ENCODE results near the gene SPATA31C1. TPM values are rescaled to one million over a fixed set of nuclear protein-coding genes. Genes with fewer than 3 reads are reported as not detected.

The SPATA31C1 gene
- total and polyA plus RNA-seq, 2 experiments from 2014 or later, result not detected

GRCh38 chr9:87884578-87885459 lies 32.9 kb upstream of the SPATA31C1 start:
- TF ChIP-seq EZH2 (IDR thresholded peaks at IDR 0.05; ENCODE audit: insufficient read depth, poor library complexity, severe bottlenecking), result no peak
- no peak for TF ChIP-seq EZH2phosphoT487 (IDR thresholded peaks at IDR 0.05; ENCODE audit: insufficient read depth, low read depth)
- H3K27me3 ChIP-seq (replicated peaks; ENCODE audit: insufficient read depth), result no peaks in the 10 kb centered on the region
- peaks cover 5% of the 10 kb centered on the region; the same call in 1 of the 2 replicates for H3K4me1 ChIP-seq (ENCODE audit: insufficient read depth)
- no peaks in the 10 kb centered on the region for H3K36me3 ChIP-seq (ENCODE audit: low read depth)
- H3K9ac ChIP-seq, result no peak overlapping the region
- H3K27ac ChIP-seq, result no peak overlapping the region
- H4K20me1 ChIP-seq (ENCODE audit: insufficient read depth), result no peaks in the 10 kb centered on the region
- 0 out of 2 replicates have a peak, but pooled peaks cover 4% of the 10 kb centered on the region for H3F3A ChIP-seq (ENCODE audit: insufficient read depth)
- no peak overlapping the region for H2AFZ ChIP-seq
- H3K4me3 ChIP-seq, result no peak overlapping the region
- no peak overlapping the region for H3K4me2 ChIP-seq (ENCODE audit: unreplicated experiment)
- 91% methylated on average over 16 to 17 of the region's 17 CpGs for WGBS, 2 experiments (ENCODE audit: low coverage in 1 of 2, low lambda C conversion rate in 2 of 2, missing lambda C conversion rate in 2 of 2)
- in situ Hi-C loops (cut with MboI), result no loop called here
- H3K79me2 ChIP-seq (ENCODE audit: insufficient read depth), result no peaks in the 10 kb centered on the region
- no peaks in the 10 kb centered on the region for H3K9me3 ChIP-seq (ENCODE audit: low read depth)
- H3K9me2 ChIP-seq (ENCODE audit: insufficient read depth), result no peaks in the 10 kb centered on the region
- DNase-seq, result no peak

DNA sequence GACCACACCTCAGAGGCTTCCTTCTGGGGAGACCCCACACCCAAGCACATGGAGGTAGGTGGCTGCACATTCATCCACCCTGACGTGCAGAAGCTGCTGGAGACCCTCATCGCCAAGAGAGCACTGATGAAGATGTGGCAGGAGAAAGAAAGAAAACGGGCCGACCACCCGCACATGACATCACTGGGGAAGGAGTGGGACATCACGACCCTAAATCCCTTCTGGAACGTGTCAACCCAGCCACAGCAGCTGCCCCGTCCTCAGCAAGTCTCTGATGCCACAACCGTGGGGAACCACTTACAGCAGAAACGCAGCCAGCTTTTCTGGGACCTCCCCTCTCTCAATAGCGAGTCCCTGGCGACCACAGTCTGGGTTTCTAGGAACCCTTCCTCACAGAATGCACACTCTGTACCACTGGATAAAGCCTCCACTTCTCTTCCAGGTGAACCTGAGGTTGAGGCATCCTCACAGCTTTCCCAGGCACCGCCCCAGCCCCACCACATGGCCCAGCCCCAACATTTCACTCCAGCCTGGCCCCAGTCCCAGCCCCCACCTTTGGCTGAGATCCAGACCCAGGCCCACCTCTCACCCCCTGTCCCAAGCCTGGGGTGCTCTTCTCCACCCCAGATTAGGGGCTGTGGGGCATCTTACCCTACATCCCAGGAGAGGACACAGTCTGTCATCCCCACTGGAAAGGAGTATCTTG lies 32.1 kb upstream of the SPATA31C1 start:
- WGBS, 2 experiments (ENCODE audit: low coverage in 1 of 2, low lambda C conversion rate in 2 of 2, missing lambda C conversion rate in 2 of 2), result 80 to 86% methylated on average over 13 of the region's 13 CpGs
- H3K9me2 ChIP-seq (ENCODE audit: insufficient read depth), result no peaks in the 10 kb centered on the region
- no peak overlapping the region for H3K4me2 ChIP-seq (ENCODE audit: unreplicated experiment)
- no peaks in the 10 kb centered on the region for H3K79me2 ChIP-seq (ENCODE audit: insufficient read depth)
- in situ Hi-C loops (cut with MboI), result no loop called here
- TF ChIP-seq EZH2 (IDR thresholded peaks at IDR 0.05; ENCODE audit: insufficient read depth, poor library complexity, severe bottlenecking), result no peak
- TF ChIP-seq EZH2phosphoT487 (IDR thresholded peaks at IDR 0.05; ENCODE audit: insufficient read depth, low read depth), result no peak
- no peaks in the 10 kb centered on the region for H3F3A ChIP-seq (ENCODE audit: insufficient read depth)
- H4K20me1 ChIP-seq (ENCODE audit: insufficient read depth), result no peaks in the 10 kb centered on the region
- no peak for DNase-seq
- H3K9ac ChIP-seq, result no peak overlapping the region
- H3K9me3 ChIP-seq (ENCODE audit: low read depth), result no peaks in the 10 kb centered on the region
- no peaks in the 10 kb centered on the region for H3K27me3 ChIP-seq (replicated peaks; ENCODE audit: insufficient read depth)
- no peaks in the 10 kb centered on the region for H3K36me3 ChIP-seq (ENCODE audit: low read depth)
- H3K27ac ChIP-seq, result no peak overlapping the region
- H2AFZ ChIP-seq, result no peak overlapping the region
- no peaks in the 10 kb centered on the region for H3K4me1 ChIP-seq (ENCODE audit: insufficient read depth)
- no peak overlapping the region for H3K4me3 ChIP-seq

DNA sequence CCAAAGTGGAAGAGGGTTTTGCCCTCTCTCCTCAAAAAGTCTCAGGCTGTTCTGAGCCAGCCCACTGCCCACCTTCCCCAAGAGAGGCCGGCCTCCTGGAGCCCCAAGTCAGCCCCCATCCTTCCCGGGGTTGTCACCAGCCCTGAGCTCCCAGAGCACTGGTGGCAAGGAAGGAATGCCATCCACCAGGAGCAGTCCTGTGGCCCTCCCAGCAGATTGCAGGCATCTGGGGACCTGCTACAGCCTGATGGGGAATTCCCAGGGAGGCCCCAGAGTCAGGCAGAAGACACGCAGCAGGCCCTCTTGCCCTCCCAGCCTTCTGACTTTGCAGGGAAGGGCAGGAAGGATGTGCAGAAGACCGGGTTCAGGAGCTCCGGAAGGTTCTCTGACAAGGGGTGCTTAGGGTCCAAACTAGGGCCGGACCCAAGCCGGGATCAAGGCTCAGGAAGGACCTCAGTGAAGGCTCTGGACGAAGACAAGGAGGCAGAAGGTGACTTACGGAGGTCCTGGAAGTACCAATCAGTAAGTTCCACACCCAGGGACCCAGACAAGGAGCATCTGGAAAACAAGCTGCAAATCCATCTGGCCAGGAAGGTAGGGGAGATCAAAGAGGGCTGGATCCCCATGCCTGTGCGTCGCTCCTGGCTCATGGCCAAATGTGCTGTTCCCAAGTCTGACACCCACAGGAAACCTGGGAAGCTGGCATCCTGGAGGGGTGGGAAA lies 31.4 kb upstream of the SPATA31C1 start:
- H3K27ac ChIP-seq, result no peak overlapping the region
- H4K20me1 ChIP-seq (ENCODE audit: insufficient read depth), result no peaks in the 10 kb centered on the region
- no peaks in the 10 kb centered on the region for H3F3A ChIP-seq (ENCODE audit: insufficient read depth)
- H3K36me3 ChIP-seq (ENCODE audit: low read depth), result no peaks in the 10 kb centered on the region
- H3K4me2 ChIP-seq (ENCODE audit: unreplicated experiment), result no peak overlapping the region
- in situ Hi-C loops (cut with MboI), result no loop called here
- no peak for DNase-seq
- H3K9me2 ChIP-seq (ENCODE audit: insufficient read depth), result no peaks in the 10 kb centered on the region
- 0 out of 2 replicates have a peak, but pooled peaks cover under 1% of the 10 kb centered on the region for H3K4me1 ChIP-seq (ENCODE audit: insufficient read depth)
- no peaks in the 10 kb centered on the region for H3K9me3 ChIP-seq (ENCODE audit: low read depth)
- no peak overlapping the region for H3K9ac ChIP-seq
- no peak overlapping the region for H2AFZ ChIP-seq
- no peaks in the 10 kb centered on the region for H3K27me3 ChIP-seq (replicated peaks; ENCODE audit: insufficient read depth)
- no peaks in the 10 kb centered on the region for H3K79me2 ChIP-seq (ENCODE audit: insufficient read depth)
- TF ChIP-seq EZH2 (IDR thresholded peaks at IDR 0.05; ENCODE audit: insufficient read depth, poor library complexity, severe bottlenecking) (no peak), EZH2phosphoT487 (IDR thresholded peaks at IDR 0.05; ENCODE audit: insufficient read depth, low read depth) (no peak)
- WGBS, 2 experiments (ENCODE audit: low coverage in 1 of 2, low lambda C conversion rate in 2 of 2, missing lambda C conversion rate in 2 of 2), result 60 to 68% methylated on average over 10 of the region's 11 CpGs
- no peak overlapping the region for H3K4me3 ChIP-seq

DNA sequence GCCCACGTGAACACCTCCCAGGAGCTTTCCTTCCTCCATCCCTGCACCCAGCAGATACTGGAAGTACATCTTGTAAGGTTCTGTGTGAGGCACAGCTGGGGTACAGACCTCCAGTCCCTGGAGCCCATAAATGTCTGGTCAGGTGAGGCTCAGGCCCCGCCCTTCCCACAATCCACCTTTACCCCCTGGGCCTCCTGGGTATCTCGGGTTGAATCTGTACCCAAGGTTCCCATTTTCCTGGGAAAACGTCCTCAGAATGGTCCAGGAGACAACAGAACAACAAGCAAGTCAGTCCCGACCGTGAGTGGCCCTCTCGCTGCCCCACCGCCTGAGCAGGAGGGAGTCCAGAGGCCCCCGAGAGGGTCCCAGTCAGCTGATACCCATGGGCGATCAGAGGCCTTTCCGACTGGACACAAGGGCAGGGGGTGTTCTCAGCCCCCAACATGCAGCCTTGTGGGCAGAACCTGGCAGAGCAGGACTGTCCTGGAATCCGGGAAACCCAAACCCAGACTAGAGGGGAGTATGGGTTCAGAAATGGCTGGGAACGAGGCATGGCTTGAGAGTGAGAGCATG lies 30.7 kb upstream of the SPATA31C1 start:
- TF ChIP-seq EZH2phosphoT487 (IDR thresholded peaks at IDR 0.05; ENCODE audit: insufficient read depth, low read depth) (no peak), EZH2 (IDR thresholded peaks at IDR 0.05; ENCODE audit: insufficient read depth, poor library complexity, severe bottlenecking) (no peak)
- in situ Hi-C loops (cut with MboI), result no loop called here
- no peaks in the 10 kb centered on the region for H3K27me3 ChIP-seq (replicated peaks; ENCODE audit: insufficient read depth)

More for the DNA sequence above, 30.7 kb upstream of the SPATA31C1 start:
- H3K9me2 ChIP-seq (ENCODE audit: insufficient read depth), result no peaks in the 10 kb centered on the region
- no peak overlapping the region for H3K4me2 ChIP-seq (ENCODE audit: unreplicated experiment)
- no peaks in the 10 kb centered on the region for H3K9me3 ChIP-seq (ENCODE audit: low read depth)
- H3K9ac ChIP-seq, result no peak overlapping the region
- 72 to 78% methylated on average over 10 to 13 of the region's 13 CpGs for WGBS, 2 experiments (ENCODE audit: low coverage in 1 of 2, low lambda C conversion rate in 2 of 2, missing lambda C conversion rate in 2 of 2)
- H3K36me3 ChIP-seq (ENCODE audit: low read depth), result no peaks in the 10 kb centered on the region
- H2AFZ ChIP-seq, result no peak overlapping the region
- H3F3A ChIP-seq (ENCODE audit: insufficient read depth), result no peaks in the 10 kb centered on the region
- H4K20me1 ChIP-seq (ENCODE audit: insufficient read depth), result no peaks in the 10 kb centered on the region
- 0 out of 2 replicates have a peak, but pooled peaks cover 3% of the 10 kb centered on the region for H3K4me1 ChIP-seq (ENCODE audit: insufficient read depth)
- no peak overlapping the region for H3K4me3 ChIP-seq
- no peak overlapping the region for H3K27ac ChIP-seq
- no peak for DNase-seq
- H3K79me2 ChIP-seq (ENCODE audit: insufficient read depth), result no peaks in the 10 kb centered on the region
